NOMO-1 (cell line): ENCODE measurements around the gene E2F1.

Experiments
- DNase-seq, 2 experiments: peaks; one replicate each; lab custom pipeline; 2025; ENCODE audit not compliant: unreplicated experiment in 2 of 2; lab: John Stamatoyannopoulos, UW

Gene E2F1

GRCh38 chr20:33673410-33674293, 12.5 kb downstream of the E2F1 start:
- DNase-seq = peak in 1 of 2 experiments; percentile 49

- no peak for DNase-seq
Measured at GRCh38 chr20:33673114-33673409, 13.1 kb downstream of the E2F1 start.

GRCh38 chr20:33672426-33673113, 13.6 kb downstream of the E2F1 start:
- no peak for DNase-seq

GRCh38 chr20:33671573-33672288, 14.5 kb downstream of the E2F1 start:
- no peak for DNase-seq

GRCh38 chr20:33670715-33671499, 15.3 kb downstream of the E2F1 start:
- no peak for DNase-seq

GRCh38 chr20:33669873-33670640, 16.1 kb downstream of the E2F1 start:
- no peak for DNase-seq

GRCh38 chr20:33669224-33669623, 17.0 kb downstream of the E2F1 start:
- no peak for DNase-seq

GRCh38 chr20:33668466-33669155, 17.6 kb downstream of the E2F1 start:
- no peak for DNase-seq

GRCh38 chr20:33667676-33668465, 18.3 kb downstream of the E2F1 start:
- DNase-seq = peak; percentile 68 to 80

GRCh38 chr20:33667245-33667675, 18.9 kb downstream of the E2F1 start:
- no peak for DNase-seq

GRCh38 chr20:33666293-33667244, 19.6 kb downstream of the E2F1 start, which contains the start of gene ACTL10:
Gene ACTL10, plus strand, starts transcription at chr20:33666943. Its CDS starts 555 bp downstream, at chr20:33667498.
- peak; percentile 99 for DNase-seq

- no peak for DNase-seq
Measured at GRCh38 chr20:33664762-33665144, 21.4 kb downstream of the E2F1 start.

- DNase-seq = no peak
Measured at GRCh38 chr20:33664085-33664761, 22.0 kb downstream of the E2F1 start.

- DNase-seq = peak; percentile 75 to 92
Measured at GRCh38 chr20:33663161-33664084, 22.8 kb downstream of the E2F1 start.

- DNase-seq = no peak
Measured at GRCh38 chr20:33662172-33662571, 24.0 kb downstream of the E2F1 start, which contains the start of gene C20orf144. Gene C20orf144, plus strand, starts transcription at chr20:33662327. Its CDS starts 19 bp downstream, at chr20:33662346.

- no peak for DNase-seq
Measured at GRCh38 chr20:33660685-33661058, 25.5 kb downstream of the E2F1 start.
